Effector memory CD8-positive, alpha-beta T cell (primary cell): Measurements from ENCODE around the gene MYH11.
A peak's percentile ranks its signal among the peaks of the same experiment; 100 is the strongest.
"Not testable (repeated sequence)": the region's sequence is repeated elsewhere in the genome, so short reads cannot be mapped to it uniquely, and the experiment has no call there.

ENCODE experiments used
- ATAC-seq: fragments of 150-1000 bp; cut with Tn5 transposase; replicated peaks from 2 replicates; pipeline ENCODE4 v1.10.0; 2021; ENCODE audit warnings: mild to moderate bottlenecking, moderate library complexity
- DNase-seq, 3 experiments: peaks; one replicate each; pipeline ENCODE4 v3.0.0; 2021
- H3K27ac Mint-ChIP-seq, 2 donors: one replicate each; pipeline ENCODE4 v1.8.0; 2022; ENCODE audit warnings: mild to moderate bottlenecking in 2 of 2, mixed read lengths in 2 of 2, moderate library complexity in 2 of 2
- H3K27me3 Mint-ChIP-seq, 2 donors: one replicate each; pipeline ENCODE4 v1.8.0; 2022; ENCODE audit warnings: mixed read lengths in 2 of 2
- H3K36me3 Mint-ChIP-seq: one replicate; pipeline ENCODE4 v1.8.0; 2022; ENCODE audit warnings: mild to moderate bottlenecking, moderate library complexity, mixed read lengths; ENCODE audit not compliant: insufficient read depth
- H3K4me1 Mint-ChIP-seq, 2 donors: one replicate each; pipeline ENCODE4 v1.8.0; 2022; ENCODE audit warnings: low read depth in 2 of 2, mixed read lengths in 2 of 2
- H3K4me3 Mint-ChIP-seq, 2 donors: one replicate each; pipeline ENCODE4 v1.8.0; 2022; ENCODE audit warnings: mild to moderate bottlenecking in 2 of 2, mixed read lengths in 2 of 2, moderate library complexity in 2 of 2
- H3K9me3 Mint-ChIP-seq, 2 donors: one replicate each; pipeline ENCODE4 v1.8.0; 2022; ENCODE audit warnings: mixed read lengths in 2 of 2

Gene MYH11

GRCh38 chr16:15847611-15848175 is 9.1 kb downstream of the MYH11 start:
- Mint-ChIP-seq H3K27ac (no peak overlapping the region), H3K36me3 (peaks cover 3% of the 10 kb centered on the region)

DNA sequence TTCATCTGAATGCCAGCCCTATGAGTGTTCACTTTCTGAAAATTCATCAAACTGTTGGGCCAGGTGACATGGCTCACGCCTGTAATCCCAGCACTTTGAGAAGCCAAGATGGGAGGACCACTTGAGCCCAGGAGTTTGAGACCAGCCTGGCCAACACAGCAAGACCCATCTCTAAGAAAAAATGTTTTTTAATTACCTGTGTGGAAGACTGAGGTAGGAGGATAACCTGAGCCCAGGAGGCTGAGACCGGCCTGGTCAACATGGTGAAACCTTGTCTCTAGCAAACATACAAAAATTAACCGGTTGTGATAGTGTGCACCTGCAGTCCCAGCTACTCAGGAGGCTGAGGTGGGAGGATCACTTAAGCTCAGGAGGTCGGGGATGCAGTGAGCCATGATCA is 10.3 kb downstream of the MYH11 start:
- H3K27me3 Mint-ChIP-seq: peaks cover 0 to 9% of the 10 kb centered on the region in 2 donors
- peaks cover 3% of the 10 kb centered on the region for H3K36me3 Mint-ChIP-seq
- H3K27ac Mint-ChIP-seq: no peak overlapping the region
- H3K4me3 Mint-ChIP-seq: no peak overlapping the region
- H3K9me3 Mint-ChIP-seq: no peaks in the 10 kb centered on the region
- H3K4me1 Mint-ChIP-seq: no peaks in the 10 kb centered on the region
- no peak for ATAC-seq
- DNase-seq: no peak

More at GRCh38 chr16:15847611-15848175, 9.1 kb downstream of the MYH11 start:
- ATAC-seq (no peak), DNase-seq (no peak)
- no peak overlapping the region for H3K4me3 Mint-ChIP-seq
- H3K27me3 Mint-ChIP-seq: peaks cover 0 to 9% of the 10 kb centered on the region in 2 donors
- no peaks in the 10 kb centered on the region for H3K4me1 Mint-ChIP-seq
- H3K9me3 Mint-ChIP-seq: no peaks in the 10 kb centered on the region

DNA sequence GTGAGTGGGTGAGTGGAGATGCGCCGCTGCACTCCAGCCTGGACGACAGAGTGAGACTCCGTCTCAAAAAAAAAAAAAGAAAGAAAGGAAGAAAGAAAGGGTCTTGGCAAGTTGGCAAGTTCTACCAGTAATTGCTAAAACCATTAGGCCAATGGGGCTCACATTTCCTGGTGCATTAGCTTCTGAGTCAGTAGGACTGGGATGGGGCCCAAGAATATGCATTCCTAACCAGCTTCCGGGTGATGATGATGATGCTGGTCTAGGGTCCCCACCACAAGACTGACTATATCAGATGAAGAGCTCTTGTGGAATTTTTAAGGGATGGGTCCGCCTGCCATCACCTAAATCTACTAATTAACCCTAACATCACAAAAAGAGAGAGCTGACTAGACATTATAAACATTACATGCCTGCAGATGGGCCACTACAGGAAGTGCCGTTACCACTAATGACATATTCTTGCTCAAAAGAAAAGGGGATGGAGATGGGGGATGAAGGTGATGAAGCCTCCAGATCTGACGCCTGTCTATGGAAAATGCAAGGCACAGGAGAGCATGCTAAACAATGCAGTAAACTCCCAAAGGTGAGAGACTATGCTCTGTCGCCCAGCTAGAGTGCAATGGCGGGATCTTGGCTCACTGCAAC is 13.1 kb downstream of the MYH11 start:
- no peak for ATAC-seq
- peaks cover 0 to 13% of the 10 kb centered on the region in 2 donors for H3K27me3 Mint-ChIP-seq

DNA sequence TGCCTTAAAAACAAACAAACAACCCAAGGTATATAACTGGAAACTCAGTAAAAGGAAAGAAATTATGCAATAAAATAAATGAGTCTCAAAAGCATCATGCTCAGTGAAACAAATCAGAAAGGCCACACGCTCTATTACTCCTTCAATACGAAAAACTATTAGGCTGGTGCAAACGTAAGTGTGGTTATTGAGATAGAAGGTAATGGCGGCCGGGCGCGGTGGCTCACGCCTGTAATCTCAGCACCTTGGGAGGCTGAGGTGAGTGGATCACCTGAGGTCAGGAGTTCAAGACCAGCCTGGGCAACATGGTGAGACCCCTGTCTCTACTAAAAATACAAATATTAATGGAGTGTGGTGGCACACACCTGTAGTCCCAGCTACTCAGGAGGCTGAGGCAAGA is 17.6 kb downstream of the MYH11 start:
- H3K4me1 Mint-ChIP-seq, H3K27ac Mint-ChIP-seq, H3K9me3 Mint-ChIP-seq, H3K36me3 Mint-ChIP-seq, ATAC-seq, H3K4me3 Mint-ChIP-seq, DNase-seq: not testable (repeated sequence)
- peaks cover 0 to 18% of the 10 kb centered on the region in 2 donors for H3K27me3 Mint-ChIP-seq

More for the DNA sequence above, 13.1 kb downstream of the MYH11 start:
- no peaks in the 10 kb centered on the region for H3K9me3 Mint-ChIP-seq
- no peak overlapping the region for H3K4me3 Mint-ChIP-seq
- no peak for DNase-seq
- no peak overlapping the region for H3K27ac Mint-ChIP-seq
- peaks cover 3% of the 10 kb centered on the region for H3K36me3 Mint-ChIP-seq
- H3K4me1 Mint-ChIP-seq: no peaks in the 10 kb centered on the region

GRCh38 chr16:15837761-15838160 is 19.1 kb downstream of the MYH11 start:
- ATAC-seq (no peak), DNase-seq (no peak)
- Mint-ChIP-seq H3K36me3 (no peaks in the 10 kb centered on the region), H3K27ac (no peak overlapping the region), H3K4me1 (no peaks in the 10 kb centered on the region), H3K9me3 (no peaks in the 10 kb centered on the region), H3K27me3 (peaks cover 4 to 18% of the 10 kb centered on the region in 2 donors), H3K4me3 (no peak overlapping the region)

DNA sequence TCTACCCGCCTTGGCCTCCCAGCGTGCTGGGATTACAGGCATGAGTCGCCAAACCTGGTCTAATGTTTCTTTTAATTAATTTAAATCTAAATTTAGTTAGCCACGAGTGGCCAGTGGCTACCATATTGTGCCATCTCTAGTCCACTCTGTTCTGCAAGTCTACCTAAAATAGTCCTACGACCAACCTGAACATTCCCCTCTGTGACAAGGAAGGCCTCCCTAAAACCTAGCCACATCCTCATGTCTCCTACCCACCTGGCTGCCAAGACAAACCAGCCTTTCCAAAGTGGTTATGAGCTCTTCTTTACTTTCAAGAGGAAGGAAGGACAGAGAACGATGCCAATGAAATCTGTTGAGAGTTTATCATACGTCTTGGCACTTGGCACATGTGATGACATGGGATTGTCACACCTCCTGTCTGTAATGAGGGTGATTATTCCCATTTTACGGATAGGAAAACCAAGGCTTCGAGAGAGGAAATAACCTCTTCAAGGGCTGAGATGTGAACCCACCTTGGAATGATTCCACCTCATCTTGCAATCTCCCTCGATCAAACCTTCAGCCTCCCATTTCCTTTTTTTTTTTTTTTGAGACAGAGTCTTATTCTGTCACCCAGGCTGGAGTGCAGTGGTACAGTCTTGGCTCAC is 19.7 kb downstream of the MYH11 start:
- Mint-ChIP-seq H3K4me3 (no peak overlapping the region), H3K4me1 (no peaks in the 10 kb centered on the region), H3K9me3 (no peaks in the 10 kb centered on the region), H3K36me3 (no peaks in the 10 kb centered on the region), H3K27me3 (peaks cover 4 to 18% of the 10 kb centered on the region in 2 donors), H3K27ac (no peak overlapping the region)
- DNase-seq: no peak
- ATAC-seq: no peak

DNA sequence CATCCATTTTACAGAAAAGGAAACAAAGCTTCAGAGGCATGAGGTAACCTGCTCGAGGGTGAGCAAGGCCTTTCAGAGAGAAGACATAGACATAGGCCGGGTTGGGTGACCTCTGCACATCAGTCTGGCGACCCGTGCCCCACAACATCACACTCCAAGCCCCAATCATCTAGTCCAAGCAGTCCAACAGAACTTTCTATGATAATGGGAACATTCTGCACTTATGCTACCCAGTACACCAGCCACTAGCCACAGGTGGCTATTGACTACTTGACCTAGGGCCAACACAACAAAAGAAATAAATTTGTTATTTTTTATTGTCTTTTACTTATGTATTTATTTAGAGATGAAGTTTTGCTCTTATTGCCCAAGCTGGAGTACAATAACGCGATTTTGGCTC is 20.8 kb downstream of the MYH11 start:
- Mint-ChIP-seq H3K27me3 (peaks cover 4 to 18% of the 10 kb centered on the region in 2 donors), H3K4me3 (no peak overlapping the region), H3K4me1 (no peaks in the 10 kb centered on the region), H3K9me3 (no peaks in the 10 kb centered on the region), H3K27ac (no peak overlapping the region), H3K36me3 (no peaks in the 10 kb centered on the region)
- no peak for DNase-seq
- no peak for ATAC-seq

- DNase-seq (no peak), ATAC-seq (no peak)
- no peaks in the 10 kb centered on the region for H3K9me3 Mint-ChIP-seq
- no peak overlapping the region for H3K4me3 Mint-ChIP-seq
- no peaks in the 10 kb centered on the region for H3K4me1 Mint-ChIP-seq
- H3K36me3 Mint-ChIP-seq: no peaks in the 10 kb centered on the region
- H3K27me3 Mint-ChIP-seq: peaks cover 4 to 18% of the 10 kb centered on the region in 2 donors
- H3K27ac Mint-ChIP-seq: no peak overlapping the region
These were observed 21.5 kb downstream of the MYH11 start for GRCh38 chr16:15835136-15835878.

DNA sequence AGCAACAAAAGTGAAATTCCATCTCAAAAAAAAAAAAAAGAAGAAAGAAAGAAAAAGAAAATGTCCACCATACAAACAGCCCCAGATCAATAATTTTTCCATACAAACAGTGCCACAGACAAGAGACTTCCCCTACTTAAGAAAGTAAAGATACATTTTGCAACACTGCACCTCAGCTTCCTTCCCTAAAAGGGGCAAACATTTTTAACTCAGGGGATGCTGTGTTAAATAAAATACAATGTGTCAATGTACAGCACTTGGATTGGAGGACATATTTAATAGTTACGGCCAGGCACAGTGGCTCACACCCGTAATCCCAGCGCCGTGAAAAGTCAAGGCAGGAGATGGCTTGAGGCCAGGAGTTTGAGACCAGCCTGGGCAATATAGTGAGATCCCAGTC is 22.3 kb downstream of the MYH11 start:
- H3K27me3 Mint-ChIP-seq: peaks cover 4 to 14% of the 10 kb centered on the region in 2 donors
- no peak for ATAC-seq
- no peaks in the 10 kb centered on the region for H3K36me3 Mint-ChIP-seq
- no peaks in the 10 kb centered on the region for H3K9me3 Mint-ChIP-seq
- peak overlapping the region in 1 of 2 donors; percentile 22 for H3K27ac Mint-ChIP-seq
- H3K4me3 Mint-ChIP-seq: no peak overlapping the region
- DNase-seq: no peak
- no peaks in the 10 kb centered on the region for H3K4me1 Mint-ChIP-seq

DNA sequence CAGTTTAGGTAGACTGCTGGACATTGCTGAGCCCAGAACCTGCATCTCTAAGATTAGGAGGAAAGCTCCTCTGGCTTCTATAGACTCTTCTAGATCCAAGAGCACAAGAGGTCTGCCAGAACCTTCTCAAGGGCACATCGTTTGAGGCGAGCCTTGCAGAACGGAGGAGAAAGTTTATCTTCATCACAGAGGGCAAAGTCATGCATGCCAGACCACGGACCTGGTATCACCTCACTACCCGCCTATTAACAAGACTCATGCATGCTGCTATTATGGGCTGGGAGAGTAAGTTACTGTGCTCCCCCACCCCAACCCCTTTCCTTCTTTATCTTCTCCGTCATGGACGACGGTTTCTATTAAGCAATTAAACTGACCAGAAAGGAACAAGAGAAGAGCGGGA is 23.3 kb downstream of the MYH11 start:
- no peaks in the 10 kb centered on the region for H3K36me3 Mint-ChIP-seq
- no peak for DNase-seq
- no peak for ATAC-seq
- peaks cover 4 to 9% of the 10 kb centered on the region in 2 donors for H3K27me3 Mint-ChIP-seq
- H3K4me1 Mint-ChIP-seq: no peaks in the 10 kb centered on the region
- no peak overlapping the region for H3K27ac Mint-ChIP-seq
- no peak overlapping the region for H3K4me3 Mint-ChIP-seq
- H3K9me3 Mint-ChIP-seq: no peaks in the 10 kb centered on the region

DNA sequence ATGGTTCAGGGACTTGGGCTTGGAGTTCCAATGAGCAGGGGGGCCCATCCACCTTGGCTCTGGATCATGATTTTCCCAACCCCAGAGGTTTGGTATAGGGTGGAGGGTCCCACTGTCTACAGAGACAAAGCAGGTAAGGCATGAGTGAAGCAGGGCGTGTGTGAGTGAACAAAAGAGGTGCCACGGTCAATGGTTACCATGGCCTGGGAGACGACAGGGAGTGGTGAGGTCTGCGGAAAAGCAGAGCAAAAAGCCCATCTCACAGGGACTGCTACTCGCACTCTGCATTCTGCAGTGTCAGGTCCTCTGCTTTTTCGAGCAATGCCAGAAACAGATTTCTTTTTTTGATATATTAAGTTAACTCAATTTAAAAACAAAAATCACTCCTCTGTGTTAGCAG is 24.6 kb downstream of the MYH11 start:
- no peak for DNase-seq
- Mint-ChIP-seq H3K9me3 (no peaks in the 10 kb centered on the region), H3K36me3 (no peaks in the 10 kb centered on the region), H3K27ac (peak overlapping the region in 1 of 2 donors; percentile 19), H3K27me3 (peaks cover 0 to 4% of the 10 kb centered on the region in 2 donors), H3K4me1 (no peaks in the 10 kb centered on the region), H3K4me3 (no peak overlapping the region)
- ATAC-seq: no peak

DNA sequence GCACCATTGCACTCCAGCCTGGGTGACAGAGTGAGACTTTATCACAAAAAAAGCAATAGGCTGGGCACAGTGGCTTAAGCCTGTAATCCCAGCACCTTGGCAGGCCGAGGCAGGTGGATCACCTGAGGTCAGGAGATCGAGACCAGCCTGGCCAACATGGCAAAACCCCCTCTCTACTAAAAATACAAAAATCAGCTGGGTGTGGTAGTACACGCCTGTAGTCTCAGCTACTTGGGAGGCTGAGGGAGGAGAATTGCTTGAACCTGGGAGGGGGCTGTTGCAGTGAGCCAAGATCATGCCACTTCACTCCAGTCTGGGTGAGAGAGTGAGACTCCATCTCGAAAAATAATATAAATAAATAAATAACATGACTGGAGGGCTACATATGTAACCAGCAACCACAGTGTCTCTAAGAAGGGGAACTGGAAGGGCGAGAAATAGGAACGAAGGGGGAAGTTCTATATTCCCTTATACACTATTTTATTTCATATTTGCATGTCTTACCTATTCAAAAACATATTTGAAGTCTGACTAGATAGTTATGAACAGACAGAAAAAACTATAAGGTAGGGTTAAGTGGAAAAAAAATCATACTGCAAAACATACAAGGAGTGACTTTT is 25.9 kb downstream of the MYH11 start:
- H3K9me3 Mint-ChIP-seq: no peaks in the 10 kb centered on the region
- no peaks in the 10 kb centered on the region for H3K4me1 Mint-ChIP-seq
- no peak overlapping the region for H3K27ac Mint-ChIP-seq
- H3K4me3 Mint-ChIP-seq: no peak overlapping the region
- ATAC-seq (no peak), DNase-seq (no peak)
- peaks cover 0 to 4% of the 10 kb centered on the region in 2 donors for H3K27me3 Mint-ChIP-seq
- H3K36me3 Mint-ChIP-seq: no peaks in the 10 kb centered on the region

GRCh38 chr16:15829460-15829859 is 27.4 kb downstream of the MYH11 start:
- Mint-ChIP-seq H3K27me3 (peaks cover 4 to 5% of the 10 kb centered on the region in 2 donors), H3K4me1 (no peaks in the 10 kb centered on the region), H3K4me3 (no peak overlapping the region), H3K9me3 (no peaks in the 10 kb centered on the region), H3K27ac (no peak overlapping the region), H3K36me3 (no peaks in the 10 kb centered on the region)
- no peak for DNase-seq
- no peak for ATAC-seq
